Hematopoietic multipotent progenitor cell treated with erythropoietin and hydrocortisone succinate and interleukin-3 and kit ligand, for 6 days (in vitro differentiated cells): ENCODE results near the gene FABP2.
A peak's percentile ranks its signal among the peaks of the same experiment; 100 is the strongest.
"Not testable (repeated sequence)": the region's sequence is repeated elsewhere in the genome, so short reads cannot be mapped to it uniquely, and the experiment has no call there.

Experiments
- DNase-seq: peaks from one replicate; pipeline ENCODE4 v3.0.0-alpha.2; 2015

The FABP2 gene

DNA sequence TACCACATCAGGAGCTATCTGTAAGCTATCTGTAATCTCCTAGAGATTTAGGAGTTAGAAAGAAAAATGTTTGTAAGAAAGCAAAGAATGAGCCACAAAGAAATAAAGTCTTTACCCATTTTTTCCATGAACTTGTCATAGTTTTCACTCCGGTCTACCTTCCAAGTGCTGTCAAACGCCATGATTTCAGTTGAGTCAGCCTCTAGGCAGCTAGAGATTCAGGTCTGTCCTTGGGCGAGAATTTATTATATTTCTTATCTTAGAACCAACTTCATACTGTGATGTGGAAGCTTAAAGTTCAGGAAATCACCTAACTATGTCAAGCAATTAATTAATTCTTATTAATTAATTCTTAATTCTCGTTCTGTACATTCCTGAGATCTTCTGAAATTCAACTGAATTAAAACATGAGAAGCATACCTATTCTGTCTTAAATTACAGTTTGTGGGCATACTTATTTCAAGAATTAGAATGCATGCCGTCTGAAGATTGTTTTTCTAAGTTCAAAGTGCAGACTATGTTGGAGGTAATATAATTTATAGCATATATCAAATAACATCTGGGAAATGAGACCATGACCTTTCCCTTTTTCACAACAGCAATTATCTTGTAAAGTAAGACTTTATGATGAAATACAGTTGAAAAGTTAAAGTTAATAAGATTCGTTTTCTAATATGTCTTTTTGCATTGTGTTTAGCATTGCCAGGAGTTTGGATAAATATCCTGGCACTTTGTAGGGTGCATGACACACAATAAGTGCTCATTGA is at the start of gene FABP2:
TSS of gene FABP2 (minus strand) at position 218 of the 767 bp plus-strand sequence. CDS start at position 182, 36 bp downstream.
- DNase-seq: no peak

DNA sequence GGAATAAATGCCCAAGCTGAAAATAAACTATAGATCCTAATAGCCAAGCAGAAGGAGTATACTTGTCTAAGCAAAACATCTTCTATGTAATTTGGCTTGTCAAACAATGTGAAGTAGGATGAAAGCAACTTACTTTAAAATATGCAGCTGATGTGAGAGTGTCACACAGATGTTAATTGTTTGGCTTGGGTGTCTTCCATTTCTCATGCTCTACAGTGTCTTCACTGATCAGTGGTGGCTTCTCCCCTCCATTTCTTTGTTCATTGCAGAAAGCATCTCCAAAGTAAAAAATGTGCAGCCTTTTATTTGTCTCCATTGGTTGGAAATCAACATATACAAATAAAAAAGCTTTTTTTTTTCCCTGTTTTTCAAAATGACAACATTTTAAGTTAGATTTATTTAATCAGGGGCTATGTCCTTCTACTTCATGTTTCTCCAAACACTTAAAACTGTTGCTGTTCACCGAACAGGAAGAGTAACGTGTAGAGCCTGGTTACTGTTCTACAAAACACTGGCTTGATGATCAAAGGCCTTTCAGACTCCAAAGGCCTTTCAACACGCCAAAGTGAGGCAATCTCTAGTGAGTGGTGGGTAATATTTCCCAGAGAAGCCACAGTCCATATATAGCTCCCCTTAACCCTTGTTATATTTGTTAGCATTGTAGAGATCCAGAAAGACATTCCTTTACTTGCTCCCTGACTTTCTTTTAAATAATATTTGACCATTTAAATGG is 49.2 kb upstream of the FABP2 start:
- DNase-seq: not testable (repeated sequence)

DNA sequence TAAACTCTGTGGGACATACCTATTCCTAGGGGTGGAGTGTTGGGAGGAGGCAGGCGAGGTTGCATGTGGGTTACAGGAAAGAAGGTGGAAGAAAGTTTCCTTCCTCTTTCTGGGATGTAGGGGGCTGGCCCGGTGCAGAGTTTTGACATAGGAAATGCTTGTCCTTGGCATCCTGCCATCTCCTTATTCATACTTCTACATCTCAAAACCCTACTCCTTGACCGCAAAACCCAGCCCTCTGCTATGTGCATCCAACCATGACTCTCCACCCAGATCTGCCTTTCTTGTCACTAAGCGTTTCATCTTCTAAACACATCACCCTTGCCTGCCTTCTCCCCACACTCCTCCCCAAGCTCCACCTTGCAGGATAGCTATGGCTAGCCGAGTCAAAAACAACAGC is 48.5 kb upstream of the FABP2 start:
- DNase-seq: peak; percentile 82

DNA sequence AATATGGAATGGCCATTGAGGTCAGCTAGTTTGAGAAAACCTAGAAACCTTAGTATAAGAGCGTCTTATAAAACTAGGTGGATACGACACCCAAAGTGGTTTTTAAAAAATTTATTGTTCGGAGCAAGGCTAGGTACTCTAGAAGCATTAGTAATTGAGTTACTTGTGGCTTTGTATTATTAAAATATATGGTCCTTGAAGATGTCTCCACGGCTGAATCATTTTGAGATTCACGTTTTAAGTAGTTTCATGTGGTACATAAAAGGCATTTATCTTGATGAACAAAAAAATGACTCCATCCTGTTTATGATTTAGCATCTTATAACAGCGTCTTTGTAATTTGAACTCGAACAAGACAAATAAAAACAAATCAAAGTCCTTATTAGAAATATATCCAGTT is 44.9 kb upstream of the FABP2 start:
- DNase-seq: not testable (repeated sequence)

DNA sequence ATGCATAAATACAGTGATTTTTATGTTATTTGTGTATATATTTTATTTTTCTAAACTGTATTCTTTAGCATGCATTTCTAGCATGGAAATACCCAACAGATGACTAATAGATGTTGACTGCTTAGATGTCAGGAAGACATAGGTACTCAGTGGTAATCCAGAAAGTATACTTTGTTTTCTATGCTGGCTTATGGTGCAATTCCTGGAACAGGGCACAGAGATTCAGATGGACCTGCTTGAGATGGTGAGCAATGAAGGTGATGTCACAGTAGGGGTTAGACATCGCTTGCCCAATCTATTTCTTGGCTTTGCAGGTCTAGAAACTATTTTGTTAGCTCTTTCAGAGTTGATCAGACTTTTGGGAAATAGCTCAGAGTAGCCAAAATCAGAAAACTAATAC is 42.3 kb upstream of the FABP2 start:
- not testable (repeated sequence) for DNase-seq

DNA sequence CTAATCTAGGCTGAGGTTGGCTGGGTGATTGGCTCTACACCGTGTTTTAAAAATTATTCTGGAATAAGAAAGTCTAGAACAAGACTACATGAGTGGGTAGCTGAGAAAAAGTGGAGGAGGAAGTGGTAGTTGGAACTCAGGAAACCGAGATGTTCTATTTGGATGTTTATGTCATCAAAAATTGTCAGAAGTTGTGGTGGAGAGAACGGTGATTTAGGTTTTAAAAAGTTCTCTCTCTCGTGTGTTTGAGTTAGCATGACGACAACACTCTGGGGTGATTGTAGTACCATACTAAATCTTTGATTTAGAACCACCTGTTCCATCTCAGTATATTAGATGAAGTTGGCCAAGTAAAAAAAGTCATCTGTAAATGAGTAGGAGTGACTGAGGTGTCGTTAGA is 41.4 kb upstream of the FABP2 start:
- DNase-seq: not testable (repeated sequence)

DNA sequence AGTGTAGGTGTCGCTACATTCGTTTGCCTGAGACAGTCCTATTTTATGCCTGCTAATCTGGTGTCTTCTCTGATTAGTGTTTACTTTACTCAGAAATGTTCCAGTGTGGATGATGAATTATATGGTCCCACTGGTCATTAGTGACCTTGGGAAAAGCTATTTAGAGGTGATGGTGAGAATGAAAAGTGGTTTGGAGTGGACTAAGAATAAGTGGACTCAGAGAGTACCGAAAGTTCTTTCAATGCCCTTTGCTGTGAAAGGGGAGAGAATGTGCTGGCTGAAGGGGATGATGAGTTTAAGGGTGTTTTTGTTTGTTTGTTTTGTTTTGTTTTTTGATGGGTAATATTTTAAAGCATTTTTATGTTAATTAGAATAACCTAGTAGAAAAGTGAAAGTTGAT is 40.5 kb upstream of the FABP2 start:
- DNase-seq: not testable (repeated sequence)

DNA sequence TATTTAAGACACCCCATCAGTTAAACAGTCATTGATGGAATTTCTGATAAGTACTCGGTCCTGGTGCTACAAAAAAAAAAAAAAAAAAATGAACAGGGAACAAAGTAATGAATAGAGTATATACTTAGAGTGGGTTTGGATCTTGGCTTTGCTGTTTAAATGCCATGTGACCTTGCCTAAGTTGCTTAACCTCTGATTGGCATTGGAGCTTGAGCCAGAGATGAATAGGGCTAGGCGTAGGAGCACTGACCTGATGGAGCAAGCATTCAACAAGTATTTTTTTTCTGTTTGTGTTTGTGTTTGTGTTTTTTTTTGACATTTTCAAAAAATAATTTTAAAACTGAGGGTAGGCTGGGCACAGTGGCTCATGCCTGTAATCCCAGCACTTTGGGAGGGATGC is 37.9 kb upstream of the FABP2 start:
- DNase-seq: not testable (repeated sequence)

DNA sequence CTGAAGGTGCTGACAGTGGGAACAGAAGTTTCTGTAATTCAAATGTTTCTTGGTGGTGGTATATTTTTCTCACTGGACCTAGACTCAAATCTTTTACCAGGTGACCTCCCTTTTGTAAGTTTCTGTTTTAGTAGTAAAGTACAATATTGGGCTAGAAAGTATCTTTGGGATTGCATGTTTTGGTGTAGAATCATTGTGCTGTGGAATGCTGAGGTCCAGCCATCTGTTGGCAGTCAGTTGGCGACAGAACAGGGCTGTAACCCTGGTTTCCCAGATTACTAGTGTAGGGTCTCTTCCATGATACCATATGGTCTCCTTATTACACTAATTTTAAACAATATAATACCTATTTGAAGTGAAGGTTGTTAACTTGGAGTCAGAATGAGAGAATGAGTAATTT is 34.9 kb upstream of the FABP2 start:
- DNase-seq: not testable (repeated sequence)

DNA sequence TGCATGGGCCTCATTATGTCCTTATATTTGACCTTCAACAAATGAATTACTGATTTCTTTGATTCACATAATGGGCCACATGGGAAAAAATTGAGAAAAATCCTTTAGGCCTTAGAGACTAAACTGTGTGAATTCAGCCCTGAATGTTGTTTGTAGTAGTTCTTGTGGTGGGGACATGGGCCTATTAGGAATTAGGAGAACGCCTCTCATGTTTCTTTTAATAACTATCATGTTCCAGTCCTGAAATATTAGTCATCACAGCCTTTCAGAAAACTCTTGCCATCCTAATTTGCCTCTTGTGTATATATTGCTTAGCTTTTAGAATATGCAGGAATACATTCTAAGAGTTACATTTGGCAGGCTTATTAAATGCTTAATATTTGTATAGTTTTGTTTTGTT is 34.1 kb upstream of the FABP2 start:
- not testable (repeated sequence) for DNase-seq

DNA sequence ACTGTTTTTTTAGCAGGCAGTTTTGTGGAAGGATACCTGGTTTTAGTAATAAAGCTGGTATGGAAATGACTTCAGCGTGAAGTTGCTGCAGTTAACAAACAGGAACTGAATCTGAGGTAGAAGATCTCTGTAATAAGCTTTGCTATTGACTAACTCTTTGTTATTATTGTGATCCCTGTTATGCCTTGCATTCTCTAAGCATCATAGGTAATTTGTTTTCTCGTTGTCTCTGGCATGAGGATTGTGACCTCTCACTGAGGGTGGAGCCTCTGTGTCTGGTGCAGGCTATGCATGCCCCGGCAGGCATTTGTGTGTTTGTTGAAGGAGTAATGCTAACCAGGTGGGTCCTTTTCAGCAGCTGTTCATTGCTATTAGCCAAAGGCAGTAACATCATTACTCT is 31.4 kb upstream of the FABP2 start:
- not testable (repeated sequence) for DNase-seq

DNA sequence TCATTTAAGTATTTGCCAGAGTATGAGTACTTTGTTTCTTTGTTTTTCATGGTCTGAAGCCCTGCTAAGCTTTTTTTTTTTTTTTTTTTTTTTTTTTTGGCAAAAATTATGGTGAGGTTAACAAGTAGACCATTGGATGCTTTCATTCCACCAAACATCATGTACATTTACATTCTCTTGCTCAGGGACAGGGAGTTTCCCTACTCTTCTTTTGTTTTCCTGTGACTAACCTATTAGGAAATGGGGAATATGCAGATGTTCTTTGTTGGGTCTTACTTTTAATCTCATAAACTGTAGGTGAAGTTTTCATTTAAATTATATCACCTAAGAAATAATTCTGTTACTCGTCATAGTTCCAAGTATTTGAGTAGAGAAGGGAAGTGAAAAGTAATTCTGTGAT is 26.2 kb upstream of the FABP2 start:
- not testable (repeated sequence) for DNase-seq

DNA sequence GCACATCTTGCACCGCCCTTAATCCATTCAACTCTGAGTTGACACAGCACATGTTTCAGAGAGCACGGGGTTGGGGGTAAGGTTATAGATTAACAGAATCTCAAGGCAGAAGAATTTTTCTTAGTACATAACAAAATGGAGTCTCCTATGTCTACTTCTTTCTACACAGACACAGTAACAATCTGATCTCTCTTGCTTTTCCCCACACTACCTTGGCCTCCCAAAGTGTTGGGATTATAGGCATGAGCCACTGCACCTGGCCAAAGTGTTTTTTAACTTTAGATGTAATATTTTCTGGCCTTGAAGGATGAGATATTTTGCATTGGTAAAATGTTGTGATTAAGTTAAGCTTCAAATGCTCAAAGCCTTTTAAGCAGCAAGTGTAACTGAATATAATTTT is 21.4 kb upstream of the FABP2 start:
- DNase-seq: not testable (repeated sequence)

DNA sequence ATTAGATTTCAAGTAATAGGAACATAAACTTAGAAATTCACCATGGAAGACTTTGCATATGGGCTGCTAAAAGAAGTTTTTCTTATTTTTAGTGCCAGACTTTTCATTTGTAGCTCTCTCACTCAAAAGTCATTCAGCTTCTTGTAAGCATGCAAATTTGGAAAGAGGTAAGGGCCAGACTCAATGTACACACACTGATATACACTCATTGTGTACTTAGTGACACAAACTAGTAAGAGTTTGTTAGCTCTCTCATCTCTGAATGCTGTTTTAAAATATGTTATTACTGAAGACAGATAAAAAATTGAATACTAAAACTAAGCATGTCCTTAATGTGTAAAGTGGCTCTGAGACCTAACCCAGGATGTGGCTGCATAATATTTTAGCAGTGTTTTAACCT is 18.0 kb upstream of the FABP2 start:
- DNase-seq: not testable (repeated sequence)

DNA sequence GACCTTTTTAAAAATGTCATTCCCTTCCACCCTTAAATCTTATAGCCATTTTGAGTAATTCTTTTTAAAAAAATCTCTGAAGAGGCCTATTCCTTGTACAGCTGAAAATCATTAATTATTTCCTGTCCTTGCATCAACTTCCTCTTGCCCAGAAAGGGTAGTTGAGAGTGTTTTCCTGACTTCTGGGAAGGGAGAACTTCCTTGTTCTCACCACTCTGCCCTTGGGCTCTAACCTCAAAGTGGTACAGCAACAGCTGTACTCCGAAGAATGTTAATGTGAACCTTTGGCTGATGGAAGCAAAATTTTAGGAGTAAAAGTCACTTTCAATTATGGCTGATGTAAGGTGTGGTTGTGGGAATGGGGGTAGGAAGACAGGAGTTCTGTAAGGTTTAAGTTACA is 15.1 kb upstream of the FABP2 start:
- DNase-seq: peak; percentile 9

DNA sequence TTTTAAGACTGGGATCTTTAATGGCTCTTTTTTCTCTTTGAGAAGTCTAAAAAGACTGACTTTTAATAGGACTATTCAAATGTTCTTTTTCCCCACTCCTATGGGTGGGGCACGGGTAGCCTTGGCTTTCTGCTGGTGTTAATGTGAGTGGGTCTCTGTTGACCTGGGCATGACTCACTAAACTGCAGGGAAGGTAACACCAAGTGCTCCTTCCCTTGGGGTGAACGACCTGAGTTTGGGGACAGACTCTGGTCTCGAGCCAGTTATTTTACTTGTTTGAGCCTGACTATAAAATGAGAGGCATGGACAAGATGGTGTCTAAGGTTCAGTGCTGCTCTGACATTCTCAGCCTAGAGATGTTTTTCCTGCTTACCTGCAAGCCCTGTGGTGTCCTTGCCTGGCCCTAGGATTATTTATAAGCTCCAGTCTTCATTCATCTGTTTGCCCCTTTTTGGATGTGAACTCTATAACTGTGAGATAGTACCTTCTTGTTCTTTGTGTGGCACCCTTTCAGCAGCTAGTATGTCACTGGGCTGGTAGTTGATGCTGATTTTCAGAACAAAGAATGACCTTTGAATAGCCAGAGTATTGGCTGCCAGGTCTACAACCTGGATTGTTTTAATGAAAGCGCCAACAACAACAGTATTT is 14.5 kb upstream of the FABP2 start:
- DNase-seq: not testable (repeated sequence)

DNA sequence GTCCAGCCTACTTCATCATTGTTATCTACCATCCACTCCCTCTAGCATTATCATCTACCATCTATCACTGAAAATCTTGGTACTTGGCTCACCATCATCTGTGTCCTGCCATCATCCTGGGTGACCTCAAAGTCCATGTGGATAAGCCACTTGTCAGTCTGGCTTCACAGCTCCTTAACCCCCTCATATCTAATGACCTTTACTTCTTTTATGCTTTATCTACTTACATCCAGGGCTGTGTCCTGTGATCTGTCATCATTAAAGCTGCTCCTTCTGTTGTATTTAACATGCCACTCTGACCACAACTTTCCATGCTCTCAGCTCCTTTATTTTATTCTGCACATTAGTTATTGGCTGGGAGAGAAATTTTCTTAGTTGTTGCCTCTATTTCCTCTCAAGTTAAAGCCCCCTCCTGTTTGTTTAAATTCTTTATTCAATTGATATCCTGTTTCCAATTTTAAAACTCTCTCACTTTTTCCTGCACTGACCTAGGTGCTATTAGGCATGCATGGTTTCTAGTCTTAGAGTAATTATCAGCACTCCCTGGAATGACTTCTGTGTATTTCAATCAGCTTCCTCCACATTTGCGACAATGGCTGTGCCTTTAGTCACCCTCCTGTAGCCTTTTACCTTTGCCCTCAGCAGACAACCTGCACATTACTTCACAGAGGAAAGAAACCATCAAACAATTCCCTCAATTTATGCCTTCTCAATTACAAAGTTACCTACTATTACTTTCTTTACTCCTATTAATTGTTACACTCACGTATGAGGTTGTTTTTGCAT is 8.1 kb upstream of the FABP2 start:
- no peak for DNase-seq

DNA sequence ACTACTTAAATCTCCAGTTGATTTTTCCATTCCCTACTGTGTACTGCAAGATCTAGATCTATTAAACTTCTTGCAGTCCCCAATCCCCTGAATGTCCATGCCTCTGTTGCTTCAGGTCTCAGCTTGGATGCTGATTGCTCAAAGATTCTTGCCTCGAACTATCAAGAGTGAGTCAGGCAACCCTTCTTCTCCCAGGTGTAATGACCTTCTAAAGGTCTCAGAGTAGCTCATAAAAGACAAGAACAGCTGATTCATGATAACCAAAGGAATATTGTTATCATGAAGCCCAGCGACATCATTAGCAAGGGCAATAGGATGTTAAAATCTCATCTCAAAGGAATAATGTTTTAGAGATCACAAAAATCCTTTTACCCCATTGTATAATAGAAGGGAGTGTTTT is 6.8 kb upstream of the FABP2 start:
- DNase-seq: no peak

DNA sequence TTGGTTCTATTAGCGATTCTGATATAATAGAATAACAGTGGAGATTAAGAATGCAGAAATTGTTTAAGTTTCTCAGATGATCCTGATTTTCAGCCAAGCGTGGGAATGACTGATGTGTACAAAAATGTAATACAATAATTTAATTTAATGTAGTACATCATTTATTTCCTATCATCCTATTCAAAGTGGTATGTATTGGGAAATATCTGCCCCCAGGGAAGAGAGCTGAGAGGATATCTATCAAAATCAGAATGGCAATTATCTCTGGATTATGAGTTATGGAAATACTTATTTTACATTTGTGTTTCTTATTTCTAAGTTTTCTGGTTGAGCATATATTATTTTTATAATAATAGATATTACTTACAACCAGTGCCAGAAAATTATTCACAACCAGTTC is 3.9 kb downstream of the FABP2 start:
- DNase-seq: no peak

DNA sequence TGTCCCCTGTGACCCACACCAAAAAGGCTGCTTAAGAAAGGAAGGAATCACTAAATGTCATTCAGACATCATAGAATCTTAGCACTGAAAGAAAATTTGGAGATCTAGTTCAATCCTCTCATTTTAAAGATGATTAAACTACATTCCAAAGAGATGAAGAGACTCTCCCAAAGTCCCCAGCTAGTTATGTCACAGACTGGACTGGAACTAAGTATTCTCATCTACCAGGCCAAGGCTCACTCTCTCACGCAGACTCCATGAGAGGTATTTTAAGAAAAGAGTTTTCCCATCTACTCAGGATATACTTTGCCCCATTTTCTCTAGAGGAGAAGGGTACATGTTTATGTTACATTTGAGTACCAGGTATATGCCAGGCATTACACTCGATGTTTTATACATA is 6.9 kb downstream of the FABP2 start:
- DNase-seq: no peak

DNA sequence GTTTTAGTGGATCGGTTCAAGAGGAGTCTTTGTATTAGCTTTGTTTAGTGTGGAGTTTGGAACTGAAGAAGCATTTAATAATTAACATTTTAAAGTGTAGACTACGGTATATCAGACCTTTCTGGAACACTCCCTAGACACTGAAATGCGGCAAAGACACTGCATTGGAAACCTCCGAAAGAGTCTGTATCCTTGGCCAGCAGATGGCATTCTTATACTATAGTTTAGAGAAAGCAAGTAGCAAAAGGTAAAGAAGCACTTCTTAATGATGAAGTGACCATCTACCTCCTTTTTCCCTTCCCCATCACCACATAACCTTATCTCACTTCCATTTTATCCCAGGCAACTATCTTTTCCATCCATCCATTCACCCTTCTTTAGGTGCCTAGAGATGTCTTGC is 7.6 kb downstream of the FABP2 start:
- DNase-seq: peak; percentile 71

DNA sequence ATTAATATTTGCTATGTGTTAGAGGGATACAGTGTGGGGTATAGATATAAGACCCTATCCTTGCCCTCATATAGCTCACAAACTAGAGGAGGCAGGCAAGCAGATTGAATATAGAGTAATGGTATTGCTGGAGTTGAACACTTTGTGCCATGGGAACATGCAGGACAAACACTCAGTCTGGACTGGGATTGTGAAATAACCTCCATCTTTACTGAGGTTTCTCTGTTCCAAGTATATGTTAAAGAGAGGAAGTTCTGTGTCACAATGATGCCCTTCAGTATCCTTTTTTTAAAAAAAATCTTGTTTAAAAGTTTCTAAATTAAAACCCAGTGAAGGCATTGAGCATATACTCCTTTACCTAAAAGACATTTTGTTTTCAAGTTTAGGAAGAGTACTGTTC is 8.7 kb downstream of the FABP2 start:
- DNase-seq: peak; percentile 40

DNA sequence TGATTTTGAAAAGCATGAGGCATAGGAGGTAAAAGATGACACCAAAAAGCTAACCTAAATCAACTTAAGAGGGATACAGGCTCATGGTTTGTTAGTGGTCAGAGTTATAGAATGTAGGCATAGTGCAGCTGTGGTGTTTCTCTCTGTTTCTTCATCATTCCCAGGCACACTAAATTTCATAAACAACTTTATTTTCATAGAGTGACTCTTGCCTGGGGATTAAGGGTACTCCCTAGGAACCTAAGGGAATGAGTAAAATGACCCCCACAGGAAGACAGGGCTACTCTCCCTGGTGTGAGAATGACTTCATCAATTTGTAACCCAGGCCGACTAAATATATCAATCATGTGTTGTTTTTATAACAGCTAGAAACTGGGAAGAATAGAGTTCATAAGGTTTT is 11.1 kb downstream of the FABP2 start:
- DNase-seq: no peak
